Measurements from ENCODE around the gene PSME4.

Gene PSME4

GRCh38 chr2:53821810-53822209 lies 149.0 kb downstream of the PSME4 start:
- TF ChIP-seq POLR2A (IDR thresholded peaks at IDR 0.05; ENCODE audit: low read length) (no peak), GATA1 (IDR thresholded peaks at IDR 0.05; ENCODE audit: low read depth, low read length) (no peak)
- no peak for DNase-seq

- DNase-seq = no peak
- TF ChIP-seq POLR2A (IDR thresholded peaks at IDR 0.05; ENCODE audit: low read length) = no peak
- no peak for TF ChIP-seq GATA1 (IDR thresholded peaks at IDR 0.05; ENCODE audit: low read depth, low read length)
These were observed 150.1 kb downstream of the PSME4 start for GRCh38 chr2:53820711-53821110.

GRCh38 chr2:53820048-53820447 lies 150.7 kb downstream of the PSME4 start:
- TF ChIP-seq GATA1 (IDR thresholded peaks at IDR 0.05; ENCODE audit: low read depth, low read length) (no peak), POLR2A (IDR thresholded peaks at IDR 0.05; ENCODE audit: low read length) (no peak)
- DNase-seq = no peak

- TF ChIP-seq GATA1 (IDR thresholded peaks at IDR 0.05; ENCODE audit: low read depth, low read length) (no peak), POLR2A (IDR thresholded peaks at IDR 0.05; ENCODE audit: low read length) (no peak)
These were observed 151.2 kb downstream of the PSME4 start for GRCh38 chr2:53819634-53820033.

GRCh38 chr2:53818854-53819435 lies 151.8 kb downstream of the PSME4 start:
- DNase-seq = no peak
- TF ChIP-seq GATA1 (IDR thresholded peaks at IDR 0.05; ENCODE audit: low read depth, low read length) = no peak
- TF ChIP-seq POLR2A (IDR thresholded peaks at IDR 0.05; ENCODE audit: low read length) = no peak

More at GRCh38 chr2:53819634-53820033, 151.2 kb downstream of the PSME4 start:
- no peak for DNase-seq

All from erythroblast (primary cell).